CD4-positive, alpha-beta T cell treated with Interleukin-15 for 4 hours (primary cell): ENCODE results near the gene CDC42EP3.

Experiments used
- DNase-seq: peaks from one replicate; pipeline ENCODE4 v3.0.0-alpha.2; 2020; ENCODE audit warnings: low spot score

The CDC42EP3 gene

GRCh38 chr2:37683921-37684780, 12.7 kb upstream of the CDC42EP3 start:
- peak; percentile 63 for DNase-seq

- no peak for DNase-seq
Measured at GRCh38 chr2:37683241-37683640, 11.8 kb upstream of the CDC42EP3 start.

GRCh38 chr2:37682473-37682872, 11.0 kb upstream of the CDC42EP3 start:
- no peak for DNase-seq

- DNase-seq, result no peak
Measured at GRCh38 chr2:37681587-37681986, 10.1 kb upstream of the CDC42EP3 start.

GRCh38 chr2:37679072-37679695, 7.7 kb upstream of the CDC42EP3 start:
- DNase-seq, result no peak

- DNase-seq, result no peak
Measured at GRCh38 chr2:37676274-37676673, 4.8 kb upstream of the CDC42EP3 start.

GRCh38 chr2:37674946-37675345, 3.5 kb upstream of the CDC42EP3 start:
- DNase-seq, result no peak

GRCh38 chr2:37672870-37673184, 1.4 kb upstream of the CDC42EP3 start:
- DNase-seq, result no peak

GRCh38 chr2:37672104-37672869, 845 bp upstream of the CDC42EP3 start:
- peak; percentile 65 for DNase-seq

- no peak for DNase-seq
Measured at GRCh38 chr2:37671816-37672103, 318 bp upstream of the CDC42EP3 start.

- no peak for DNase-seq
Measured at GRCh38 chr2:37670378-37671008, 949 bp downstream of the CDC42EP3 start.

- DNase-seq, result no peak
Measured at GRCh38 chr2:37669446-37669845, 2.0 kb downstream of the CDC42EP3 start.

- no peak for DNase-seq
Measured at GRCh38 chr2:37667704-37668103, 3.7 kb downstream of the CDC42EP3 start.

- DNase-seq, result no peak
Measured at GRCh38 chr2:37666772-37667171, 4.7 kb downstream of the CDC42EP3 start.

- DNase-seq, result no peak
Measured at GRCh38 chr2:37665604-37666362, 5.7 kb downstream of the CDC42EP3 start.

- no peak for DNase-seq
Measured at GRCh38 chr2:37665043-37665442, 6.4 kb downstream of the CDC42EP3 start.

GRCh38 chr2:37664231-37664643, 7.2 kb downstream of the CDC42EP3 start:
- no peak for DNase-seq

- DNase-seq, result no peak
Measured at GRCh38 chr2:37663390-37663789, 8.1 kb downstream of the CDC42EP3 start.

- no peak for DNase-seq
Measured at GRCh38 chr2:37659723-37660122, 11.7 kb downstream of the CDC42EP3 start.

- no peak for DNase-seq
Measured at GRCh38 chr2:37658682-37659081, 12.8 kb downstream of the CDC42EP3 start.

GRCh38 chr2:37657471-37657870, 14.0 kb downstream of the CDC42EP3 start:
- DNase-seq, result no peak
